Epithelial cell of esophagus (primary cell): ENCODE results near the gene TMTC2.

Source experiments
- DNase-seq: peaks from one replicate; pipeline ENCODE4 v3.0.0; 2010; ENCODE audit warnings: low read depth
- H3K4me3 ChIP-seq: 2 replicates; pipeline ENCODE4 v1.5.1; 2011; ENCODE audit warnings: mild to moderate bottlenecking, low read length, control low read depth
- TF ChIP-seq, protein P1 (sequence below): IDR thresholded peaks from 2 replicates; pipeline ENCODE4 v1.5.1; 2011; ENCODE audit warnings: low read depth, mild to moderate bottlenecking, low read length, control low read depth, inconsistent platforms; ENCODE audit not compliant: insufficient read depth; ENCODE audit errors: missing control alignments

TMTC2 gene

DNA sequence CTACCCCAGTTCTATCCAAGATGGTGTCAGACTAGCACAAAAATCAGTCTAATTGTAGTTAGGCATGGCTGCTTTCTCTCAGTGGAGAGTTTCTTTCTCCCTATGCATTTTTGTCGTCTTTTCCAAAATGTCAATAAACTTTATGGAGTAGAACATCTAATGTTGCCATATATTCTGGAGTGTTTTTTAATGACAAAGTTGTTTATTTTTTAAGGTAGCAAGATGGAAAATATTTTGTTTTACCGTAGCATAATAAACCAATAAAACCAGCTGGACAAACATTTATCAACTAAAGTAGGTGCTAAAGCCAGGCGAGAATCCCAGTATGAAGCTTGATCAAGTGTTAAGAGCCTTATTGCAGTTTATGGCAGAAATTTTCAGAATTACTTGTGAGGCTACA is 146.3 kb downstream of the TMTC2 start:
- TF ChIP-seq, protein P1, sequence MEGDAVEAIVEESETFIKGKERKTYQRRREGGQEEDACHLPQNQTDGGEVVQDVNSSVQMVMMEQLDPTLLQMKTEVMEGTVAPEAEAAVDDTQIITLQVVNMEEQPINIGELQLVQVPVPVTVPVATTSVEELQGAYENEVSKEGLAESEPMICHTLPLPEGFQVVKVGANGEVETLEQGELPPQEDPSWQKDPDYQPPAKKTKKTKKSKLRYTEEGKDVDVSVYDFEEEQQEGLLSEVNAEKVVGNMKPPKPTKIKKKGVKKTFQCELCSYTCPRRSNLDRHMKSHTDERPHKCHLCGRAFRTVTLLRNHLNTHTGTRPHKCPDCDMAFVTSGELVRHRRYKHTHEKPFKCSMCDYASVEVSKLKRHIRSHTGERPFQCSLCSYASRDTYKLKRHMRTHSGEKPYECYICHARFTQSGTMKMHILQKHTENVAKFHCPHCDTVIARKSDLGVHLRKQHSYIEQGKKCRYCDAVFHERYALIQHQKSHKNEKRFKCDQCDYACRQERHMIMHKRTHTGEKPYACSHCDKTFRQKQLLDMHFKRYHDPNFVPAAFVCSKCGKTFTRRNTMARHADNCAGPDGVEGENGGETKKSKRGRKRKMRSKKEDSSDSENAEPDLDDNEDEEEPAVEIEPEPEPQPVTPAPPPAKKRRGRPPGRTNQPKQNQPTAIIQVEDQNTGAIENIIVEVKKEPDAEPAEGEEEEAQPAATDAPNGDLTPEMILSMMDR: no peak
- no peak for DNase-seq

DNA sequence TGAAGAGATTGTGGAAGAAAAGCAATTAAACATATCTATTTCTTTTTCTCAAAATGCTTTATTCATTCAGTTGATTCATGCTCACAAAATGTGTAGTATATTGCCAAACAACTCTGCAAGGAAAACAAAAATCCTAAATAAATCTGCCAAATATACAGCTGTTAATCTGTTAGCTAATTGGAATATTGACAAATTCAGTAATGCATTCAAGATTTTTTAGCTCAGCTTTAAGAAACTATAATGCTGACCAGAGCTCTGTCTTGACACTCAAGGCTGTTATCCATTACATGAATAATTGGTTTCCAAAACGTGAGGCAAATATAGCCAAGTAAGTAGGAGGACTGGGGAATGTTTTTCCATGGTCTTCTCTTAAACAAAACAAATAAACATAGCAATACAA is 146.8 kb downstream of the TMTC2 start:
- no peak overlapping the region for H3K4me3 ChIP-seq
- no peak for DNase-seq
- TF ChIP-seq, protein P1: no peak

More for the DNA sequence above, 146.3 kb downstream of the TMTC2 start:
- H3K4me3 ChIP-seq: no peak overlapping the region

DNA sequence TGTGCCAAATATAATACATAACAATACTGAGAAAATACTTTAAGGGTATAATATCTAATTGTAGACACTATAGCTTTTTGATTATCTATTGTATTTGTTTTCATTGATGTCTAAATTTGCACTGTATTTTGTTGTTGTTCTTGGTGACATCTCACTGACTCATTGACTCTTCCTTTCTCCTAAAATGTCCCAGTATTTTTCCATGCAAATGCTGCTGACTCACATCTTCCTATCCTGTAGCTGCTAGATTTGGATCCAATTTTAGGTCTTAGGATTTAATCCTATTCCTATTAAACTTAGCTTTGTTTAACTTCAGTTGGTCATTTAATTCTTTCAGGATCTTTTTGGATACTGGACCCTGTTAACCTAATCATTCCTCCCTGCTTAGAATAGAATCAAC is 148.5 kb downstream of the TMTC2 start:
- peak; percentile 38 for DNase-seq

DNA sequence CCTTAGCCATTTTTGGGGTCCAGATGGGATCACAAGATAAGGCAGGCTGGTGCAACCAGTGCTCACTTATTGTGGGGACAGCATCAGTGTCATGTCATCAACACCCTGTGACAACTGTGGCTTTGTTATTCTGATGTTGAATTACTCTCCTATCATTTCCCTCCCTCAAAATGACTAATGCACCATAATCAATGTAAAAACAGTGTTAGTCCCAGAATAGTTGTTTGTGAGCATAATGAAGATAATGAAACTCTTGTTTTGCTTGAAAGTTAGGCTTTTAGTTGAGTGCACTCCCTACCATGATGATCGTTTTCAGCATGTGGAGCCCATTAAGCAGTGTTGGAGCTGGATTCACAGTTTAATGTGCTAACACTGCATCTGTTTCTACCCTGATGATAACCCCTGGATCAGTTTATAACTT is 151.4 kb downstream of the TMTC2 start:
- no peak overlapping the region for H3K4me3 ChIP-seq
- DNase-seq: no peak
- TF ChIP-seq, protein P1: no peak

More for the DNA sequence above, 148.5 kb downstream of the TMTC2 start:
- TF ChIP-seq, protein P1: no peak
- H3K4me3 ChIP-seq: no peak overlapping the region

DNA sequence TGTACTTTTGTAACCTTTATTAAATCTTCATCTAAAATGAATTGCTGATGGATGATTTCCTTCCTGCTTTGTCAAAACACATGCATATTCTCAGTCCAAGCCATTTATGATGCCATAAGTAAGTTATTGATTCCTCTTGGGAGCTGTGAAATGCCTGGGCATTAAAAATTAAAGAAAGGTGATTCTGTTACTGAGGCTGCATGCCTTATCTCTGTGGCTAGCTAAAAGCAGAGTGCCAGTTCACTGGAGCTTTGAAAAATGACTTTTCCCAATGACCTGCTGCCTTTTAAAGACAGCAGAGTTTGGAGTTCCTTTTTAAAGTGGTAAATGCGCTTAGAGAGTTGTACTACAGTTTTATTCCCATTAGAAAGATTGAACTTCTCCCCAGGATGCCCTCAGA is 152.1 kb downstream of the TMTC2 start:
- DNase-seq: no peak
- TF ChIP-seq, protein P1: no peak
- no peak overlapping the region for H3K4me3 ChIP-seq

DNA sequence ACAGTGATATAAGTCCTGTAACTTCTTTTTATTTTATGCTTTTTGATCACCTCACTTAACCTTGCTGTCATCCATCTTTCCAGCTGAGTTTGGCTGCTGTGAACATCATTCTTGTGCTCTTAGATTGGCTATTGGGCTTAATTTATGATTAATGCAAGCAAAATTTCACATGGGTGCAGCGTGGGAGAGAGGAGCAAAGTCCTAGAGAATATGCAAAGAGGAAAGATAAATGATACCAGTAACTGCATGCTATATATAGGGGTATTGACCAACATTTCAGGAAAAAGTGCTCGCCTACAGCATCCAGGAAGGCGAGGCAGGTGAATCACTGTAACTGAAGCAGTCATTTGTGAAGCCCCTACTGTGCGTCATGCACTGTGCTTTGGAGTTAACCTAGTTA is 153.1 kb downstream of the TMTC2 start:
- TF ChIP-seq, protein P1: no peak
- no peak overlapping the region for H3K4me3 ChIP-seq
- no peak for DNase-seq

DNA sequence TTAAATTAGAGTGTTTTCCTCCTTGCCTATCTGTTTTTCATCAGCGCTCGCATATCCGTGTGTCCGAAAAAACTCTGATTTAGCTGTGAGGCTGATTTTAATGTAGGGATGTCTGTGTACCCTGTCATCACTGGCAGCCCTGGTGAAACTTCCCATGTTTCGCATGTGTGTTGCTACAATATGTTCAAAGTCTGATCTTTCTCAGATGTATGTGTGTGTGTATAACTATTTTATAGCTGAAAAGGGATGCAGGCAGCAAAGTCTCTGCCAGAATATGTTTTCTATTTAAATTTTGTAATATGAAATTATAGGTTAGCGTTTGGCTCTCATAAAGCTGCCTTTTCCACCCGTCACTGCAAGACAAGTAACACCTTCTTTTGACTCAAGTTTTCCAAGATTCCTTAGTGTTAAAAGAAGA is 154.8 kb downstream of the TMTC2 start:
- no peak overlapping the region for H3K4me3 ChIP-seq
- DNase-seq: no peak
- TF ChIP-seq, protein P1: no peak
